Stimulated activated CD8-positive, alpha-beta memory T cell treated with anti-CD3 and anti-CD28 coated beads, Interleukin-15, amount 100 ng/mL, for 1 hour (primary cell): ENCODE data around the gene SLC22A4.

Experiments used
- DNase-seq: peaks from one replicate; pipeline ENCODE4 v3.0.0-alpha.2; 2020; ENCODE audit warnings: low read depth

The SLC22A4 gene

DNA sequence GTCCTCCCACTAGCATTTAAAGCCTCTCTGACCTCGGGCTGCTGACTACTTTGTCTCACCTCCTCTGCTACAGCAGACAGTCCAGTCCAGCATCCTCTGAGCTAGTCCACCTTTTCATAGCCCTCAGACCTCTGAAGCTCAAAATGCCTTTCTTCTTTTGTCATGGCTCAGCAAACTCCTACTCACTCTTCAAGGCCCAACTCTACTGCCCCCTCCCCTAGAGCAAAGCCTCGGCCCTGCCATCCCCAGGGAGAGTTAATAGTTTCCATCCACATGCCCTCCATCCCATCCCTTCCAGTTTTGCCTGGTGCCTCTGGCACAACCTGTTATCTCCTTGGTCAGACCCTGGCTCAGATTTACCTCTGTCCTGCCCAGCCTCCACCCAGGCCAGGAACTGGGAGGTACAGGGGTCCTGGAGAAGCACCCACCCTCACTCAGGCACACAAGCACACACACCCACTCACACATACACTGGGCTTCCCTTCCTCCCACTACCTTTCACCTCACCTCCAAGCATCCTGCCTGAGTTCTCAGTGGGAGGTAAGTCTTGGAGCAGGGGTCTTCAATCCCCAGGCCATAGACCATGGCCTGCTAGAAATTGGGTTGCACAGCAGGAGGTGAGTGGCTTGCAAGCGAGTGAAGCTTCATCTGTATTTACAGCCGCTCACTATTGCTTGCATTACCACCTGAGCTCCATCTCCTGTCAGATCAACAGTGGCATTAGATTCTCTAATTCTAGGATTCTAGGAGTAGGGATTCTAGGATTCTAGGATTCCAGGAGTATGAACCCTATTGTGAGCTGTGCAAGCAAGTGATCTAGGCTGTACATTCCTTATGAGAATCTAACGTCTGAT lies 18.6 kb upstream of the SLC22A4 start:
- no peak for DNase-seq

- DNase-seq = no peak
Observed at GRCh38 chr5:132277256-132277655, 16.9 kb upstream of the SLC22A4 start.

DNA sequence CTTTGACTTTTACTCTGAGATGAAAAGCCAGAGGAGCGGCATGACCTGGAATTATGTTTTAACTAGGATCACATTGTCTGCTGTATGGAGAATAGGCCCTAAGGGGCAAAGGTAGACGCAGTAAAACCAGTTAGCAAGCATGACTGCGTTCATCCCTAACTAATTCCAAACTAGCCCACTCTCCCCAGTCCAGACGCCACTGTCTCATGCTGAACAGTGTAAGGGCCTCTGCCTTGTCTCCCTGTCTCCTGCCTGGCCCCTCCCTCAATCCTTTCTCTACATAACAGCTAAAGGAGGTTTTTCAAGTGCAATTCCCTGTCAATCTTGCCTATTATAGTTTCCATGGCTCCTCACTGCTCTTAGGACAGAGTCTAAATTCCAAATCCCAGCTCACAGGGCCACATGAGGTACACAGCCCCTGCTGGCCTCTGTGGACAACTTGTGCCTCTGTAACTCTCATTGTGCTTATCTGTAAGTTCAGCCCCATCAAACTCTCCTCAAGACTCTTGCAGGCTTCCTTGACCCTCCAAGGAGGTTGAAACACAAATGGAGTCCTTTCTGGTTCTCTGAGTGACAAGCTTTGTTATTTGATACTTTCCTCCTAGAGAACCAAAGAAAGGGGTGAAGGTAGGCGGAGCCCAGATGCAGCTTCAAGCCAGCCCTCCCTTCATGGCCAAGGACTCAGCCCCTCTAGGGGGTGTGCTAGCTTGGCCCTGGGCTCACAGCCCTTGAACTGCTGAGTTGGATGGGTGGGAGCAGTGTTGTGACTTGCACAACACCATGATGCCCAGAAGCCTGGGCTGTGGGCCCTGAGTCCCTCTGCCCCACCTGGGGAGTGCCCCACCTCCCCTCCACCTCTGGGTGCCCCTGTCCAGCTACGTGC lies 16.0 kb upstream of the SLC22A4 start:
- no peak for DNase-seq

GRCh38 chr5:132279801-132280200 lies 14.4 kb upstream of the SLC22A4 start:
- no peak for DNase-seq

GRCh38 chr5:132280371-132281240 lies 13.6 kb upstream of the SLC22A4 start:
- no peak for DNase-seq

DNA sequence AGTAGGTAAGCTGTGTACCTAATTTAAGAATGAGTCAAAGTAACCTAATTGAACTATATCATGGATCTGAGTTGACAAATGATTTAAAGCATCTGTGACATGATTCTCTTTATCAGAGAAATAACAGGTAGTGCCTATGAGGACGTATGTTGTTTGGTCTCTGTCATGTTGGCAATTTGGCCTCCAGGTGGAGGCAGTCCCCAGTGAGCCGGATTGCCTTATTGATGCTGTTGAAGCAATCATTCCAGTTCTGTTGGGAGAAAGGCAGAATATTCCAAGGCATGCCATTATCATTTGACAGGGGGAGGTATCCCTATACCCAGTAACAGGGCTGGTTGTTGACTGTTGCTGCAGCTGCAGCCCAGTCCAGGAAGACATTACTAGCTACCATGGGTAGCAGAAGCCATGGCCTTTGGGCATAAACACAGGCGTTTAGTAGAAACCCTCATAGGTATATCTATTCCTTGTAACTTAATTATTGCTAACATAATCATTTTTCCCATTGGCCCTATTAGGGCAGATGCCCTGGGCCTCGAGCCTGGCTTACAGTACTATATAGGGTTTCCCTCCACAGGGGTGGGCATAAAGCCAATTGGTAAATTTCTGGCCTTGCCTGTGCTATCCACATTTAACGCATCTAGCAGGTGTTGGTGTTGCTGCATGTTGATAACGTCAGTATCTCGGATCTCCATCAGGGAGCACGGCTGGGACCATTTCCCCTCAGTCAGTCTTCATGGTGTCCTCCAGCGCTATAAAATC lies 12.2 kb upstream of the SLC22A4 start:
- DNase-seq = no peak

GRCh38 chr5:132283423-132284043 lies 10.7 kb upstream of the SLC22A4 start:
- DNase-seq = no peak

DNA sequence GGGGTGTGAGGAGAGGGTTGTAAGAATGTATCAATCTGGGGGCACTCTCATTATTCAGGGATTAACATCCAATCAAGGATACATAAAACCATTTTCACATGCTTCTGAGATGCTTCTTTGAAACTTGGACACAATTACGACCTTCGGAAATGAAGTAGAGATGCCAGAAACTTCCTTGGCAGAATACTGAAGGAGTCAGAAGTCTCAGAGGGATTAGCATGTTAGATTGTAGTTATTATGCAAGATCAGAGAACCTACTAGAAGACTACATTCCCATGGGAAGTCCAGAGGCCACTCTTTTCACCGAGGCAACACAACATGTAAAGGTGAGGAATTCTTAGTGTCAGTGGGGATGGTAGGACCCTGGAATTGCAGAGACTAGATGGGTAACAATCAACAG lies 5.1 kb upstream of the SLC22A4 start:
- DNase-seq = no peak

DNA sequence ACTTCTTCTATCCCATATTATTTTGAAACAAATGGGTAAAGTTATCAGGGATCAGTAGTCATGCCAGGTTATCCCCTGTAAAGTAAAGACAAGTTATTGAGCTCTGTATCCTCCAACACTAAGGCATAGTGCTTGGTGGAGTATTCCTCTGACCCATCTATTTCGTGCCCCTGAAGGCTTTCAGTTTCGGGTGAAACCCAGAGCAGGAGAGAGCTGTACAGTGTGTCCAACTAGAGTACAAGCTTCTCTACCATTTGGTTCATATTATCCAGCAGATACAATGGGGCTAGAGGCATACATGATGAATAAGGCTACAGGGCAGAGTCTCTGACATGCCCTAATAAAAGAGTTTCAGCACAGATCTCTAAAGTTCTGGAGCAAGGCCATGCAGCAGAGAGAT lies 3.2 kb upstream of the SLC22A4 start:
- no peak for DNase-seq

DNA sequence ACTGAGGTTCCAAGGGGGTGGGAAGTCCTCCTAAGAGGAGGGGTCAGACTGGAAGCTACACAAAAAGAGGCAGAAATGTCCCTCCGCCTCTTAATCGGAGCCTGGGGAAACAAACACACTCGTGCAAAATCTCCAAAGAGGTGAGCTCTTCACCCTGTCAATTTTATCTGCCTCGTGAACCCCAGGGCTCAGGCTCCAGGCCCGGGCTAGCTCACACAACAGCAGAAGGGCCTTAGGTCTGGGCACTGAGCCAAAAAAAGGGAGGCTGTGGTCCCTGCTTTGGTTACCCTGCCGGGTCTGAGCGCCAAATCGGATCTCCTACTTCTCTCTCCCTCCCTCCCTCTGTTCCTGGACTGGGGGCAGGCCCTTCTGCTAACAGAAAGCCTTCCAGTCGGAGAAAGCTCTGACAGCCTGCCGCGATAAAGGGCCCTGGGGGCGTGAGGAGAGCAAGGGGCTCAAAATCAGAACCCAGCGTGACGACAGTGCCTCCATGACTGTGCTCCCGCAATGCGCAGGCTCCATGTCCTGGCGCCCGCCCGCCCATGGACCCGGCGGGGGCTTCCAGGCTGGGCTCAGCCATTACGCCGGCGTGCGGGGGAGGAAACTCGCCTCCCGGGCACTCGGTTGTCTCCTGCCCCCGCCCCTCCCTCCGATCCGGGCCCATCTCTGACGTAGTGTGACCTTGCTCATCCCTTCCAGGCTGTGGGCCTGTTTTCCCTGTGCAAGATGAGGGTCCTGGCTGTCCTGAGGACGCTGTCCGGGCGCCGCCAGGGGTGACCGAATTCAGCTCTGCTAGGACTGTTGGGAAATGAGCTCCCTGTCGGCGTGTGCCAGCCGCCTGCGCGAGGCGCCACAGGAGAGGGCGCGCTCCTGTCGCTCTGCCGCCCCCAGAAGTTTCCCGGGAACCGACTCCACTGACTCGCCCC lies 865 bp upstream of the SLC22A4 start:
- peak; percentile 30 for DNase-seq

GRCh38 chr5:132294728-132295504 lies 722 bp downstream of the SLC22A4 start:
- peak; percentile 43 for DNase-seq

DNA sequence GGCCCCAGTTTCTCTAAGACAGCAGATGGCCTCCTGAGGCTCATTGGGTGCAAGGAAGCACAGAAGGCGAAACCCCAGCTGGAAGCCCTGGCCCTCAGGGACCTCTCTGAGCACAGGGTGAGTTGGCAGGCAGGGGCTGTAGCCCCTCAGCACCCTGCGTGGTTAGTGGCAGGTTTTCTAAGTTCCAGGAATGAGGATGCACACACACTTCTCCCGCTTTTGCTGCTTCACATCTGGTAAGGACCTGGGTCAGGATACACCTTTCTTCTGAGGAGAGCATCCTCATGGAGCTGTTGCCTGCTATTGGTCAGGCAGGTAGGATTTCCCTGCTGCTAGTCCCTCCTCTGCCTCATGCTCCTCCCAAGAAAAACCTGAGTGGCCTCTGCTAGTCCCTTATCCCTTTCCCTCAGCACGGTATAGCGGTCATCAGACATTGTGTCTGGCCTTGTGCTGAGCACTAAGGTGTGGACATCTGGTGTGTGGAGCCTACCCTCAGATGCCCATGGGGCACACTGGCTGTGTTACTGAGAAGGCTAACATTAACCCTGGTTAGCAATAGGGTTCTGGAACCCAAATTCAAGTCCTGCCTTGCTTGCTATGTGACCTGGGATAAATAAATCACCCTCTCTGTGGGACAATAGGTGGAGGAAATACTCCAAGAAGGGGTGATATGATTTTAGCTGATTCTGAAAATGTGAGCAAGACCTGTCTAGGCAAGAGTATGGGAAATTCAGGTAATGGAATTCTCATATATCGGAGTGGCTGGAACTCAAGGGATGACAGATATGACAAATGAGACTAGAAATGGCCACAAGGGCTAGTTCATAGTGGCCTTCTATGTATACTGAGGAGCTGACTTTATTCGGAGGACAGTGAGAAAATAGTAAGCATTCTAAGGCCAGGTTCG lies 1.6 kb downstream of the SLC22A4 start:
- no peak for DNase-seq

- DNase-seq = no peak
Observed at GRCh38 chr5:132296412-132297016, 2.3 kb downstream of the SLC22A4 start.

- no peak for DNase-seq
Observed at GRCh38 chr5:132297211-132297940, 3.2 kb downstream of the SLC22A4 start.

GRCh38 chr5:132298298-132299212 lies 4.4 kb downstream of the SLC22A4 start:
- DNase-seq = no peak

GRCh38 chr5:132299917-132300316 lies 5.7 kb downstream of the SLC22A4 start:
- DNase-seq = no peak
